GM23338 (cell line): ENCODE results near the gene CCNT2. TPM values are rescaled to one million over a fixed set of nuclear protein-coding genes. Genes with fewer than 3 reads are reported as not detected.

ENCODE experiments used
- ATAC-seq: fragments of 200-7000 bp; cut with Tn5 transposase; 3 replicates; pipeline ENCODE4 v1.9.1; 2020
- DNase-seq: peaks from one replicate; pipeline ENCODE4 v3.0.0-alpha.2; 2015; ENCODE audit warnings: low spot score
- H2AFZ ChIP-seq: fragments of 200-600 bp; sonication (generic); 2 replicates; pipeline ENCODE4 v1.8.0; 2016; ENCODE audit warnings: antibody characterized with exemption, mild to moderate bottlenecking, moderate library complexity
- H3F3A ChIP-seq: fragments of 200-600 bp; sonication (generic); replicated peaks from 2 replicates; pipeline ENCODE4 v1.8.0; 2017; ENCODE audit warnings: antibody characterized with exemption, mixed run types, low read depth
- H3K27ac ChIP-seq: fragments of 200-600 bp; sonication (generic); 2 replicates; pipeline ENCODE4 v1.6.1; 2016; ENCODE audit warnings: low read depth
- H3K27me3 ChIP-seq: fragments of 200-600 bp; sonication (generic); 2 replicates; pipeline ENCODE4 v1.8.0; 2016; ENCODE audit warnings: mild to moderate bottlenecking, mixed run types, moderate library complexity; ENCODE audit not compliant: insufficient read depth
- H3K36me3 ChIP-seq: fragments of 200-600 bp; sonication (generic); 2 replicates; pipeline ENCODE4 v1.8.0; 2016; ENCODE audit warnings: mild to moderate bottlenecking; ENCODE audit not compliant: insufficient read depth
- H3K4me1 ChIP-seq: fragments of 200-600 bp; sonication (generic); 2 replicates; pipeline ENCODE4 v1.8.0; 2016; ENCODE audit warnings: mild to moderate bottlenecking, moderate library complexity; ENCODE audit not compliant: insufficient read depth
- H3K4me2 ChIP-seq: fragments of 200-600 bp; sonication (generic); 2 replicates; pipeline ENCODE4 v1.7.1; 2017; ENCODE audit warnings: mixed run types
- H3K4me3 ChIP-seq: fragments of 200-600 bp; sonication (generic); 2 replicates; pipeline ENCODE4 v1.6.1; 2016; ENCODE audit warnings: mixed run types
- H3K79me2 ChIP-seq: fragments of 200-600 bp; sonication (generic); replicated peaks from 2 replicates; pipeline ENCODE4 v1.8.0; 2017; ENCODE audit warnings: mild to moderate bottlenecking; ENCODE audit not compliant: insufficient read depth
- H3K9me2 ChIP-seq: fragments of 200-600 bp; sonication (generic); 2 replicates; pipeline ENCODE4 v1.8.0; 2017; ENCODE audit not compliant: insufficient read depth
- H4K20me1 ChIP-seq: fragments of 200-600 bp; sonication (generic); replicated peaks from 2 replicates; pipeline ENCODE4 v1.8.0; 2017; ENCODE audit warnings: mild to moderate bottlenecking; ENCODE audit not compliant: insufficient read depth
- H3K27ac Mint-ChIP-seq: 2 replicates; pipeline ENCODE4 v1.8.0; 2020; ENCODE audit warnings: inconsistent platforms, mild to moderate bottlenecking, moderate library complexity, mixed read lengths
- H3K27me3 Mint-ChIP-seq: 3 replicates; pipeline ENCODE4 v1.8.0; 2022; ENCODE audit warnings: low read depth, mild to moderate bottlenecking, moderate library complexity, mixed read lengths, inconsistent platforms; ENCODE audit not compliant: insufficient read depth, poor library complexity
- H3K36me3 Mint-ChIP-seq: 3 replicates; pipeline ENCODE4 v1.8.0; 2021; ENCODE audit warnings: low read depth, mild to moderate bottlenecking, inconsistent platforms, moderate library complexity, mixed read lengths
- H3K4me1 Mint-ChIP-seq: 3 replicates; pipeline ENCODE4 v1.8.0; 2020; ENCODE audit warnings: mild to moderate bottlenecking, inconsistent platforms, mixed read lengths
- H3K4me3 Mint-ChIP-seq: 3 replicates; pipeline ENCODE4 v1.8.0; 2021; ENCODE audit warnings: moderate library complexity, mild to moderate bottlenecking, inconsistent platforms, mixed read lengths
- H3K9me3 Mint-ChIP-seq: 3 replicates; pipeline ENCODE4 v1.8.0; 2020; ENCODE audit warnings: moderate library complexity, mild to moderate bottlenecking, inconsistent platforms, mixed read lengths
- CTCF ChIP-seq, 2 experiments: fragments of 200-600 bp in 1 of 2; sonication (generic) in 1 of 2; conservative IDR thresholded peaks; 2 replicates each; pipeline versions ENCODE4 v1.5.1 to v1.6.1; 2016 to 2017; ENCODE audit warnings: antibody characterized with exemption in 2 of 2, low read depth in 2 of 2, mild to moderate bottlenecking in 2 of 2, moderate library complexity in 1 of 2
- EZH2 ChIP-seq: fragments of 200-600 bp; sonication (generic); IDR thresholded peaks from one replicate; pipeline ENCODE4 v1.8.0; 2017; ENCODE audit warnings: antibody characterized with exemption, mild to moderate bottlenecking, low read depth; ENCODE audit not compliant: unreplicated experiment
- EZH2phosphoT487 ChIP-seq: fragments of 200-600 bp; sonication (generic); IDR thresholded peaks from one replicate; pipeline ENCODE4 v1.8.1; 2018; ENCODE audit warnings: antibody characterized with exemption; ENCODE audit not compliant: unreplicated experiment
- JUNB ChIP-seq: IDR thresholded peaks from one replicate; pipeline ENCODE4 v1.6.1; 2016; ENCODE audit warnings: antibody characterized with exemption; ENCODE audit not compliant: unreplicated experiment
- NANOG ChIP-seq: IDR thresholded peaks from 2 replicates; pipeline ENCODE4 v1.6.1; 2016; ENCODE audit warnings: antibody characterized with exemption, borderline replicate concordance
- POLR2AphosphoS5 ChIP-seq: IDR thresholded peaks from 2 replicates; pipeline ENCODE4 v1.6.1; 2016; ENCODE audit warnings: antibody characterized with exemption, low read depth
- REST ChIP-seq: IDR thresholded peaks from one replicate; pipeline ENCODE4 v1.6.1; 2018; ENCODE audit warnings: antibody characterized with exemption; ENCODE audit not compliant: unreplicated experiment
- ZNF114 ChIP-seq: fragments of 250-450 bp; sonication (Bioruptor Pico); IDR thresholded peaks from 2 replicates; pipeline ENCODE4 v1.5.0; 2020; ENCODE audit warnings: mild to moderate bottlenecking, moderate library complexity
- polyA plus RNA-seq: library from polyadenylated mRNA; unstranded; fragments of >200 nt; fragmentation: Nextera tagmentation; extraction: Ambion mirVana; gene quantifications from 2 replicates; pipeline ENCODE4 v1.2.1, GENCODE V29; 2016
- total RNA-seq: library from RNA; depleted of rRNA; stranded (reverse); fragments of >200 nt; shearing (Covaris generic); gene quantifications from 2 replicates; pipeline ENCODE4 v1.2.3, GENCODE V29; 2014
- TF ChIP-seq, protein P1 (sequence below): IDR thresholded peaks from 2 replicates; pipeline ENCODE4 v1.6.1; 2016; ENCODE audit warnings: antibody characterized with exemption

The CCNT2 gene
- total and polyA plus RNA-seq, 2 experiments from 2014 or later = 22.5 to 46.5 TPM

- TF ChIP-seq POLR2AphosphoS5 (no peak), EZH2phosphoT487 (no peak), NANOG (no peak)
Observed at GRCh38 chr2:134952608-134953007, 34.0 kb downstream of the CCNT2 start (continued).

GRCh38 chr2:134954065-134954464, 35.4 kb downstream of the CCNT2 start:
- H3K4me3 ChIP-seq = no peak overlapping the region
- ATAC-seq = no peak
- H3K27ac Mint-ChIP-seq = no peak overlapping the region
- no peaks in the 10 kb centered on the region for H3K9me3 Mint-ChIP-seq
- no peak overlapping the region for H3K4me3 Mint-ChIP-seq
- H3K4me1 Mint-ChIP-seq = no peaks in the 10 kb centered on the region
- H3K27me3 ChIP-seq = no peaks in the 10 kb centered on the region
- no peak overlapping the region for H2AFZ ChIP-seq
- no peaks in the 10 kb centered on the region for H3K9me2 ChIP-seq
- TF ChIP-seq EZH2 = no peak
- no peak for TF ChIP-seq EZH2phosphoT487
- no peak for TF ChIP-seq ZNF114 (CRISPR knock-in tag)
- TF ChIP-seq NANOG = no peak
- TF ChIP-seq JUNB = no peak
- peaks cover 48% of the 10 kb centered on the region for H3K36me3 Mint-ChIP-seq
- H3K79me2 ChIP-seq = peaks cover 30% of the 10 kb centered on the region; the same call in 1 of the 2 replicates
- H3F3A ChIP-seq = no peaks in the 10 kb centered on the region
- no peak overlapping the region for H3K27ac ChIP-seq
- peaks cover 2% of the 10 kb centered on the region for H3K27me3 Mint-ChIP-seq
- peaks cover 37% of the 10 kb centered on the region for H3K36me3 ChIP-seq
- no peak overlapping the region for H3K4me2 ChIP-seq
- H3K4me1 ChIP-seq = no peaks in the 10 kb centered on the region
- no peak for DNase-seq
- H4K20me1 ChIP-seq = no peaks in the 10 kb centered on the region; the same call in 1 of the 2 replicates

- Histone ChIP-seq H3K4me2 (no peak overlapping the region), H3F3A (no peaks in the 10 kb centered on the region), H3K9me2 (no peaks in the 10 kb centered on the region), H4K20me1 (no peaks in the 10 kb centered on the region; the same call in 1 of the 2 replicates), H3K36me3 (peaks cover 37% of the 10 kb centered on the region), H3K4me1 (no peaks in the 10 kb centered on the region), H3K79me2 (peaks cover 21% of the 10 kb centered on the region; the same call in 1 of the 2 replicates), H3K27me3 (no peaks in the 10 kb centered on the region), H2AFZ (no peak overlapping the region), H3K27ac (no peak overlapping the region), H3K4me3 (no peak overlapping the region)
- Mint-ChIP-seq H3K27me3 (no peaks in the 10 kb centered on the region), H3K9me3 (no peaks in the 10 kb centered on the region), H3K27ac (no peak overlapping the region), H3K4me1 (no peaks in the 10 kb centered on the region), H3K4me3 (no peak overlapping the region), H3K36me3 (peaks cover 35% of the 10 kb centered on the region)
- ATAC-seq (no peak), DNase-seq (no peak)
- TF ChIP-seq REST (no peak), ZNF114 (CRISPR knock-in tag) (no peak), CTCF (conservative IDR thresholded peaks at IDR 0.05; ENCODE audit: low read depth in 2 of 2) (no peak), JUNB (no peak), EZH2 (no peak), POLR2AphosphoS5 (no peak)
- TF ChIP-seq, protein P1, sequence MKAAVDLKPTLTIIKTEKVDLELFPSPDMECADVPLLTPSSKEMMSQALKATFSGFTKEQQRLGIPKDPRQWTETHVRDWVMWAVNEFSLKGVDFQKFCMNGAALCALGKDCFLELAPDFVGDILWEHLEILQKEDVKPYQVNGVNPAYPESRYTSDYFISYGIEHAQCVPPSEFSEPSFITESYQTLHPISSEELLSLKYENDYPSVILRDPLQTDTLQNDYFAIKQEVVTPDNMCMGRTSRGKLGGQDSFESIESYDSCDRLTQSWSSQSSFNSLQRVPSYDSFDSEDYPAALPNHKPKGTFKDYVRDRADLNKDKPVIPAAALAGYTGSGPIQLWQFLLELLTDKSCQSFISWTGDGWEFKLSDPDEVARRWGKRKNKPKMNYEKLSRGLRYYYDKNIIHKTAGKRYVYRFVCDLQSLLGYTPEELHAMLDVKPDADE = no peak
Observed at GRCh38 chr2:134955744-134956143, 37.1 kb downstream of the CCNT2 start.
